GM03348 (cell line): Measurements from ENCODE around the gene ST3GAL3.
A peak's percentile ranks its signal among the peaks of the same experiment; 100 is the strongest.

Experiments used
- DNase-seq: peaks from one replicate; pipeline ENCODE4 v3.0.0; 2012; ENCODE audit warnings: low spot score

Gene ST3GAL3

DNA sequence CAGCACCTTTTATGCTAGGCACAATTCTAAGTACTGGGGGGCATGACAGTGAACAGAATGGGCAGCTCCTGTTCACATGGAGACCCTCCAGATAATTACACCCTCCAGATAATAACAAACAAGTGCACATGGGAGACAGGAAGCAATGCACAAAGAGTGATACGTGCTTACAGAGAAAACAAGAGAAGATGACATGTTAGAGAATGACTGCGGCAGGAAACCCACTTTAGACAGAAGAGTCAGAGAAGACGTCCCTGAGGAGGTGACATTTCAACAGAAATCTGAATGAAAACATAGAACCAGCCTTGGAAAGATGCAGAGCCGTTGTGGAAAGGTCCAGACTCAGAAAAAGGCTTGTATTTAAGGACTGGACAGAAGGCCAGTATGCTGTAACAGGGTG lies 171.5 kb downstream of the ST3GAL3 start:
- DNase-seq, result no peak

DNA sequence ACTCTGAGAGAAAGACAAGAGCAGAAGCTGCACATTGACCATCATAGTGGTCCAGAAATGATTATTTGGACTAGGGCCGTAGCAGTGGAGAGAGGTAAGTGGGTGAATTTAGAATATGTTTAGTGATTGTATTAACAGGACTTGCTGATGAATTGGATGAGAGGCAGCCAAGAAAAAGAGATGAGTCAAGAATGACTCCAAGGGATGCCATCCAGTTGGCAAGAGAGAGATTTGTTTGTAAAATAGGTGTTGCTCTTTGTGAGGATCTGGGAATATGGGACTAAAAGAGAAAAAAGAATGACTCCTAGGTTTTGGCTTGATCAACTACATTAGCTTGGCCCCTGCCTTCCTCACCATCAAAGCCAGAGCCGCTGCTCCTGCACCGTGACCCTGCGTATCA lies 172.1 kb downstream of the ST3GAL3 start:
- peak; percentile 62 for DNase-seq

DNA sequence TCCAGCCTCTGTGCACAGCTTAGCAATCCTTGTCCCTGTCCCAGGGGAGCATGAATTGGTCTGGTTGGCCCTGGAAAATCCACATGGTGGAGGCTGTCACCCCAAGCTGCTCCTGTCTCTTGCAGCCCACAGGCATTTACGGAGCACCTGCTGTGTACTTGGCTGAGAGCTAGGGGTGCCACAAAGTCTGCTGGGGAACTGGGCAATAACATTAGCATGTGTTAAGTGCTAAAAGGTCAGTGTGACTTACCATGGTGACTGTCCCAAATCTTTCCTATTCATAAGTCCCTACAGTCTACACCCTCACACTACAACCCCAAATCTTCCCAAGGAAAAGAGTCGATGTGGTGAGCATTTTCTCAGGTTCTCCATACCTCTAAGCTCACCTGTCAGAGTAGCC lies 172.7 kb downstream of the ST3GAL3 start:
- no peak for DNase-seq

DNA sequence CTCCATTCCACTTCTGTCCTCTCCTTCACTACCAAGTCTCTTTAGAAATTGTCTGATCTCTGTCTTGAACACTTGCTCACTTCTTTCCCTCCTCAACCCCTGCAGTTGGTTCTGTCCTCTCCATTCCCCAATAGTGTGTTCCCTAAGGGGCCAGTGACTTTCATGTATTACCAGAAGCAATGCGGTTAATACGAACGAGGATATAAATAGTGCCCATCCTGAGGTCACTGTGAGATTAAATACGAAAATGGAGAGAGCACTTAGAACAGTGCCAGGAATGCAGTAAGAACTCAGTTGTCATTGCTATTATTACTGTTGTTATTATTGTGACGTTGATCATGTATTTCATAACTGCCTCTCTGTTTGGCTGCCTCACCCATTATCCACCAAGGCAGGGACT lies 173.3 kb downstream of the ST3GAL3 start:
- DNase-seq, result no peak

DNA sequence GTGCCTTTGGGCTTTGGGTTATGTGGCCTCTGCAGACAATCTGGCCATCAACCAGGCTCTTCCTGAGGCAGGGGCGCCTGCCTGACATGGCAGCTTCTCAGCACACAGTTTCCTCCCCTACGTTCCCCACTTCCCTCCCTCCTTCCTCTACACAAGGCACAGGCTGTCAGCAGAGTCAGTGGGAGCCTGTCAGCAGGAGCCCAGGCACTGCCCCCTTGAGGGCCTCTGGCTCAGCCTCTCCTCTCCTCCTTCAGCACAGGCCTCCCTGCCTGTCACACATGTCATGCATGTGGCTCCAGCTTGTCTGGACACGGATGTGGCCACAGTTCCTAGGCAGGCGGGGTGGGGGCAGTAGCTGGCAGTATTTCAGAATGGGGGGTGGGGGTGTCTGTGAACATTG lies 174.1 kb downstream of the ST3GAL3 start:
- DNase-seq, result no peak

DNA sequence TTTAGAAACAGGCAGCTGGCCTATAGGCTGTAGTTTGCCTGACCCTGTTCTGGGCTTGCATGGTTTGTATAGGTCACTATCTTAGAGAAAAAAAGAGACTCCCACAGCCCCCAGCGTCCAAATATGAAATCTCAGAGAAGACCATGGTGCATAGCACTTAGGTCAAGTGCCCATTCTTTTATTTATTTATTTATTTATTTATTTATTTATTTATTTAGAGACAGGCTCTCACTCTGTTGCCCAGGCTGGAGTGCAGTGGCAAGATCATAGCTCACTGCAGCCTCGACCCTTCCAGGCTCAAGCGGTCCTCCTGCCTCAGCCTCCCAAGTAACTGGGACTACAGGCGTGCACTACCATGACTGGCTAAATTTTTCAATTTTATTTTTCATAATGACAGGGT lies 175.4 kb downstream of the ST3GAL3 start:
- no peak for DNase-seq

DNA sequence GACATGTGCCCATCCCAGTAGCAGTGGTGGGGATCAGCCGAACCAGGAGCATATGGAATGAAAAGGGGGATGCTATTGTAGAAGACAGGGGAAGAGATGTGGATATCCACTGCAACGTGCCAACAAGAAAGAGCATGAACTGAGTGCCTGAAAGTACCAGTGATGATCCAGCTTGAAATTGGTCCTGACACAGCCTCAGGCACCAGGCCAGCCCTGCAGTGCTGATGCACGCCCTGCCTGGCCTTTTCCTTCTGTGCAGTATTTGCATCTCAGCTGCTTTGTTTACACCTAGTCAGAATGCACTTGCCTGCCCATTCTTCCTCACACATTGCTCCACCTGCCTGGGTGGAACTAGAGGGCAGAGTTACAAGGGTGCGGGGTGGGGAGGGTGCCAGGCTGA lies 176.0 kb downstream of the ST3GAL3 start:
- no peak for DNase-seq

DNA sequence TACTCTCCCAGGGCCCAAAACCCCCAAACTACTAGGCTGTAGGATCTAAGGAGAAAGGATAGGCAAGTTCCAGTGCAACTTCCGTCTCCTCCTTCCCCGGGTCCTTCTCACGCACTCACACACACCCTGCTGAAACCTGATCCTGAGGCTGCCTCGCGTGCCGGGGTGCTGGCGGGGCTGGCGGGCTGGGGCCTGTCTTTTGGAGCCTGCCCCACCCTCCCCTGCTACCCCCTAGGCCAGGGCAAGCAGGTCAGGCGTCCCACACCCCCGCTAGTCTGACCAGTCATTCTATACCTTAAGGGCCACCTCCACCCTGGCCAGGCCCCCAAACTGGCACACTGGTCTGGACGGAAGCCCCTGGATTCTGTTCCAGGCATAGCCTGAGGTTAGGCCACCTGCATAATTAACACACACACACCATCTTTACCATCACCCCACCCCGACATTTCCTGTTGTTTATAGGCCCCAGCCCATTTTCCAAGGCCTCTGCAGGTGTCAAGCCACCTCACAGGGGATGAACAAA lies 178.0 kb downstream of the ST3GAL3 start:
- no peak for DNase-seq

DNA sequence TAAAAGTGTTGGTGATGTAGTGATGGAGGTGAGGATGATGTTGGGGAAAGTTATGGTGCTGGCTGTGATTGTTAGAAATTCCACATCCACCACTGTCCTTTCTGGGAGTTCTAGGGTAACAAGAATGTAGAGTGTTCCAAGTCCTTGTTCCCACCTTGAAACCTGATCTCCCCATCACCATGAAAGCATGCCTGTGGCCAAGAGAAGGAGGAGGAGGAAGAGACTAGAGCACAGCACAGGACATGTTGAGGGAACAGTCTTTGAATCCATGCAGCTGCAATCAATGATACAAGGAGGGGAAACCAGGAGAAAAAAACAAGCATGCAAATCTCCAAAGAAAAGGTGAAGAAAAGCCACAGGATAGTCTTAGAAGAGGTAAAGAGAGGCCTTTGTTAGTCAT lies 180.4 kb downstream of the ST3GAL3 start:
- no peak for DNase-seq

DNA sequence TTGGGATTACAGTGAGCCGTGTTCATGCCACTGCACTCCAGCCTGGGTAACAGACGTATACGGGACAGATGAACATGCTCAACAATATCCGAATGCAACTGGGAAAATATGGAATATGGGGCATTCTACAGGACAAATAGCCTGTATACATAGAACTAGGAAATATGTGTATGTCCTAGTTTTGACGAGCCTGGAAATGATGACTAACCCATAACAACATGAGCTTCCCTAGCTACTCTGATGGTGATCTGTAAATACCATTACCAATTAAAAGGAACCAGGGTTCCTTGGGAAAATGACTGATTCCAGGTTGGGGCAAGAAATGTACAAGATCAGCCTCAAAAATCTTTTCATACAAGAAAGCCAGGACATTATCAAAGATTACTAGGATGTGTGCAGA lies 183.5 kb downstream of the ST3GAL3 start:
- no peak for DNase-seq

DNA sequence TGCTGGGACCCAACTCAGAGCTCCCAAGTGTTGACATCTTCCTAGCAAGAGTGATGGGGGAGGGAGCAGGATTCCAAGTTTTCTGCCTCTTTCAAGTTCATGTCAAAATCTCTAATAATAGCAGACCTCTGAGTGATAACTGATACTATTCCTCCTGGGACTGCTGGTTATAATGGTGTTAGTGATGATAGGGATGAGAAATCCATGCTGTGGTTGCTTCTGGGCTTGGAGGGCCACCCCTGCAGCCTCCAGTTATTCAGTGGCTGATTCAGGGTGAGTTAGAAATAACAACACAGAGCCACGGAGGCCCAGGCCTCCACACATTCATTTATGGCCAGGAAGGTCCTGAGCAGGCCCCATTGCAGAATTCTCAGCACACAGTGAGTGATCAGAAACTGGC lies 185.7 kb downstream of the ST3GAL3 start:
- no peak for DNase-seq

DNA sequence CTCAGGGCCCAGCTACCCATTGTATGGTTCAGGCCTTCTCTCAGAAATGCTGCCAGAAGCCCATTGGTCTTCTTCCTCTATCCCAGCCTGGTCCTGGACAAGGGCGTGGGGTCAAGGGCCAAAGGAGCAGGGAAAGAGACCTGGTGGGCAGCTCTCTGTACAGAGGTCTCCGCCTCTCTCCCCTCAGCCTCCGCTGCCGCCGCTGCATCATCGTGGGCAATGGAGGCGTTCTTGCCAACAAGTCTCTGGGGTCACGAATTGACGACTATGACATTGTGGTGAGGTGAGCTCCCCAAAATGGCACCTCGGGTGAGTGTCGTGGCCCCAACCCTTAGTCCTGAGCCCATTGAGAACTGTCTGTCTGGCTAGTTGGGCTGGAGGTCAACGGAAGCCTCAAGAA lies 191.6 kb downstream of the ST3GAL3 start:
- no peak for DNase-seq

DNA sequence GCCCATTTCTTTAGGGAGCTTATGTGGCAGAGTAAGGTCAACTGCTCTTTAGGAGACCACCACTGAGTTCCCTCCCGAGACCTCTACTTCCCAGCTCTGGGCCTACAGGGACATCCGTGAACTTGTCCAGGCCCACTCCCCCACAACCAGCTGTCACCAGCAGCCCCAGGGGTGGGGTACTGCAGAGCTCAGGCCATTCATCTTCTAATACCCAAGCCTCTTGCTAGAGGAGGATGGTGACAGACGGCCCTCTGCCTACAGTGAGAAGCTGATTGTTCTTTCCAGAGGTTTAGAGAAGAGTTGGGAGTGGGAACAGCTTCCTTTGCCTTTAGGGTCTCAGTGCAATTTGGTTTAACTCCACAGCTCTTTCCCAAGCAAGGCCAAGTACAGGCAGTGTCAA lies 193.1 kb downstream of the ST3GAL3 start:
- no peak for DNase-seq

DNA sequence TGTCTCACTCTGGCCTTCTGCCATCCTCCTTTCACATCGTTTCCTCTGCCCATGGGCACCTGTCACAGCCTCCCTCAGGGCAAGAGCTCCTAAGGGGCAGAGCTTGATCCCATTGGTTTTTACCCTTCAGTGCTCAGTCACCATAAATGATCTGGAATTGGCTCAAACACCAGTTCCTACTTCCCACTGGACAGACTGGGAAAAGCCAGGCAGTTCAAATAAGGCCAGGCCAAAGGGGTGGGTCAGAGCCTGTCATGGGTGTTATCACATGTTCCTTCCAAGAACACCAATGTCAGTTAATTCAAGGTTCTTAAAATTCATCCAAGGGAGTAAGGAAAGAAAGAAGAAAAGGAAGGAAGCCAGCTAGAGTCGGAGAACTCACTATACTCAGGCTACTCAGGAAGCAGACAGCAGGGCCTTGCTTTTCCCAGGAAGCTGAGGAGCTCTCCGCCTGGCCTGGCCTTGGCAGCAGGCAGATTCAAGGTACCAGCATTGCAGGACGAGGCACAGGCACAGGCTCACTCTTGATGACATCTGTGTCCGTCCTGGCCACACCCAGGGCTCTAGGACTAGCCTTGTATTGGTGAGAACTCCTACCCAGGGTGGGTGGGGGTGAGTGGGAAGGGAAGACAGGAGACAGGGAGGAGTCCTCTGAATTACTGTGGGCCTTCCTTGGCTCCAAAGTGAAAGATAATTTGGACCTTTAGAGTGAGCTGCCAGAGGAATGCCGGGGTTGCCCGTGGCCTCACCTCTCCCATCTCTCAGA lies 194.0 kb downstream of the ST3GAL3 start:
- no peak for DNase-seq

DNA sequence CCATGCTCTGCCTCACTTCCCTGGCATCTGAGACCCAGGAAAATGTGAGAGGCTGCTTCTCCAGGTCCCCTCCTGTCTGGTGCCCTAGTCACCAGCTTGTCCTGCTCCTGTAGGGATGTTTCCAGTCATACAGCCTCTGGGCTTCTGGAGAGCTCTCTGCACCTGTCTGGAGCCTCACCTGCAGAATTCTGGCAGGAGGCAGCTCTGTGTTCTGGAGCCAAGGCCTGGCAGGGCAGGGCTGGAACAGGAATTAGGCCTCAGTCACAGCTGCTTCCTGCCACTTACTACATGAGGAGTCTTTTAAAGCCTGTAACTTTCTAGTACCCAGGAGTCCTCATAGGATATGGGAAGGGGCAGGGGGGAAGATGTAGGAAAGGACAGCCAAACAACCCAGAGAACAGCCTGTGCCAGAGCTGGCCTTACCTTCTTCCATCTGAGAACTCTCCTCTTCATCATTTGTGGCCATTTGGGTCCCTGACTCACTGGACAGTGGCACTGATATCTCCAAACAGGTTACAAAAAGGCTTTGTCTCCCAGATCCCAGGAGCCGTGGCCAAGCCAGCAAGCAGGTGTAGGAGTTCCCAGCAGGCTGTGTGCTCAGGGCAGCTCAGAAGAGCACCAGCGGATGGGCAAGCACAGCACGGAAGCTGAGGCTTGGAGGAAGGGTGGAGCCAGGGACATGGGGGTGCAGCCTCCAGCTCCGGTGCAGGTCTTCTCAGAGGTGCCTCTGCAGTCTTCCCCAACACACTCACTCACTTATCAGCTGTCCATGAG lies 194.9 kb downstream of the ST3GAL3 start:
- no peak for DNase-seq

DNA sequence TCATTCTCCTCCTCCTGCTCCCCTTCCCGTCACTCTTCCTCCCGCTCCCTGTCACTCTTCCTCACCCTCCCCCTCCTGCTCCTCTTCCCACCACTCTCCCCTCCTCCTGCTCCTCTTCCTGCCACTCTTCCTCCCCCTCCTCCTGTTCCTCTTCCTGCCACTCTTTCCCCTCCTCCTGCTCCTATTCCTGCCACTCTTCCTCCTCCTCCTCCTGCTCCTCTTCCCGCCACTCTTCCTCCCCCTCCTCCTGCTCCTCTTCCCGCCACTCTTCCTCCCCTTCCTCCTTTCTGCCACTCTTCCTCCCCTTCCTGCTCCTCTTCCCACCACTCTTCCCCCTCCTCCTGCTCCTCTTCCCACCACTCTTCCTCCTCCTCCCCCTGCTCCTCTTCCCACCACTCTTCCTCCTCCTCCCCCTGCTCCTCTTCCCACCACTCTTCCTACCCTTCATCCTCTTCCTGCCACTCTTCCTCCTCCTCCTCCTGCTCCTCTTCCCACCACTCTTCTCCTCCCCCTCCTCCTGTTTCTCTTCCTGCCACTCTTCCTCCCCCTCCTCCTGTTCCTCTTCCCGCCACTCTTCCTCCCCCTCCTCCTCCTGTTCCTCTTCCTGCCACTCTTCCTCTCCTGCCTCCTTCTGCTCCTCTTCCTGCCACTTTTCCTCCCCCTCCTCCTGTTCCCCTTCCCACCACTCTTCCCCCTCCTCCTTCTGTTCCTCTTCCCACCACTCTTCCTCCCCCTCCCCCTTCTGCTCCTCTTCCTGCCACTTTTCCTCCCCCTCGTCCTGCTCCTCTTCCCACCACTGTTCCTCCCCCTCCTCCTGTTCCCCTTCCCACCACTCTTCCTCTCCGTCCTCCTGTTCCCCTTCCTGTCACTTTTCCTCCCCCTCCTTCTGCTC lies 197.6 kb downstream of the ST3GAL3 start:
- DNase-seq, result no peak

DNA sequence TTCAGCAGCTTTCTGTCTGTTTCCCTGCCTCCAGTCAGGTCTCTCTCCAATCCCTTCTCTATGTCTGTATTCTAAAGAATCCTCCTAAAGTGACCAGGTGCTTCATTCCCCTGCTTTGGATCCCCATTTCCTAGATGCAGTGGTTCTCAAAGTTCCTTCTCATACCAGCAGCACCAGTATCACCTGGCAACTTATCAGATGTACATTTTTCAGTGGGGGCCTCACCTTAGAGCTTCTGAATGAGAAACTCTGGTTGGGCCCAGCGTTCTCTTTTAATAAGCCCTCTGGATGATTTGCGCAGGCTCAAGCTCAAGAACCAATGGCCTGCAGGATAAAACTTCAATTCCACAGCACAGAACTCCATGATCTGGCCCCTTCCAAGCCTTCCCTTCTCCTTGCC lies 200.9 kb downstream of the ST3GAL3 start:
- no peak for DNase-seq

DNA sequence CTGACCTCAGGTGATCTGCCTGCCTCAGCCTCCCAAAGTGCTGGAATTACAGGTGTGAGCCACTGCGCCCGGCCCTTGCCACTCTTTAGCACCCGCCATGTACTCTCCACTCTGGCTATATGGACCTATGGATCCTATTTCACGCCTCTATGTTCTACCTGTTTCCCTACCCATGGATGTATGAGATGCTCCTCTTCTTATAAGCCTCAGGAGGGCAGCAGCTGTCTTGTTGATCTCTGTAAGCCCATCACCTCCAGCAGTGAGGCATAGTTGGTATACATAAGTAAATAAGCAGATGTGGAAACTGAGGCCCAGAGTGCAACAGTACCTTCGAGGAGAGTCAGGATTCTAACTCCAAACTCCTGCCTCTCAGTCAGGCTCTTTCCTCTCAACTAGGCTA lies 201.5 kb downstream of the ST3GAL3 start:
- no peak for DNase-seq

DNA sequence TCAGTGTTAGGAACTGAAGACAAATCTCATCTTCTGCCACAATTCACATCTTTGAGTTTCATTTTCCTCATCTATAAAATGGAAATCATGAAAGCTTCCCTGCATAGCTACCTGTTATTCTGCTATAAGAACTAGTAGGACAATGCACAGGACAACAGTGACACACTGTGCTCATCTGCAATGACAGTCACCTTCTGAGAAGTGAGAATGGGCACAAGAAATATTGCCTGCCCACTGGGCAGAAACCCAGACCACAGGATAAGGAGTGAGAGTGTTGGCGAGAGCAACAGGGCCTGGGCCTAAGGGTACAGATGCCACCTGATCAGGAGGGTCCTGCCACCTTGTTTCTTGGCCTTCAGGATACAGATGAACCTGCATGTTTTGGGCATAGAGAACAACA lies 203.0 kb downstream of the ST3GAL3 start:
- DNase-seq, result no peak

DNA sequence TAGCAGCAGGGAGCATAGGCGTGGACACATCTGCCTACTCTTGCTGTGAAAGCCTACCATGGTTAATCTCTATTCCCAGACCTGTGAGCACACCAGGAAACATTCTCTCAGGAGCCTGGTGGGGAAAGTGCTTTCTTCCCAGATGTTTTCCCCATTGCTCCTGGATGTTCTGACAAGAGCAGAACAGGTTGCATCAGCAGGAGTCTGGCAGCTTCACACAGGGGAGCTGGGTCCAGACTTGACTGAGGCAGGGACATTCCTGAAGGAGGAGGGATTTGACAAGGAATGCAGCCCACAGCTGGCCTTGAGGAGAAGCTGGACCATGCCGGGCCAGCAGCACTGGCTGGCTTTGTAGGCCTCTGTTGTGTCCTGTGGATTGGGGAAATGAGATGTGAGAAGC lies 205.3 kb downstream of the ST3GAL3 start:
- DNase-seq, result peak; percentile 87

DNA sequence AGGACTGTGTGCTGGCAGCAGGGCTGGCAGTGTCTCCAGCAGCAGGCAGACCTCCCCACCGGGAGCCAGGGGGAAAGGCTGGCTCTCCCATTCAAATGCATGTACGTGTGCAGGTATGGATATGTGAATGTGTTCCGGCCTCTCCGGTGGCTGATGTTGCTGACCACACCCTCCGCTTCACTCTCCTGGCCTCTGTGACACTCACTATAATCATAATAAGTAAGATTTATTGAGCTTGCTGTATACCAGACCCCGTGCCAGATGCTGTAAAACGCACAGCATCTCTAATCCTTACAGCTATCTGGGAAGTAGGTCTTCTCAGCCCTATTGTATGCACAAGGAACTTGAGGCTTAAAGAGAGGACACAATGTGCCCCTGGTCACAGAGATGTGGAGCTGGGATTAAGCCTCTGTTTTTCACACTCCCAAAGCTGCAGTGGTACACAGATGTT lies 205.7 kb downstream of the ST3GAL3 start:
- no peak for DNase-seq

DNA sequence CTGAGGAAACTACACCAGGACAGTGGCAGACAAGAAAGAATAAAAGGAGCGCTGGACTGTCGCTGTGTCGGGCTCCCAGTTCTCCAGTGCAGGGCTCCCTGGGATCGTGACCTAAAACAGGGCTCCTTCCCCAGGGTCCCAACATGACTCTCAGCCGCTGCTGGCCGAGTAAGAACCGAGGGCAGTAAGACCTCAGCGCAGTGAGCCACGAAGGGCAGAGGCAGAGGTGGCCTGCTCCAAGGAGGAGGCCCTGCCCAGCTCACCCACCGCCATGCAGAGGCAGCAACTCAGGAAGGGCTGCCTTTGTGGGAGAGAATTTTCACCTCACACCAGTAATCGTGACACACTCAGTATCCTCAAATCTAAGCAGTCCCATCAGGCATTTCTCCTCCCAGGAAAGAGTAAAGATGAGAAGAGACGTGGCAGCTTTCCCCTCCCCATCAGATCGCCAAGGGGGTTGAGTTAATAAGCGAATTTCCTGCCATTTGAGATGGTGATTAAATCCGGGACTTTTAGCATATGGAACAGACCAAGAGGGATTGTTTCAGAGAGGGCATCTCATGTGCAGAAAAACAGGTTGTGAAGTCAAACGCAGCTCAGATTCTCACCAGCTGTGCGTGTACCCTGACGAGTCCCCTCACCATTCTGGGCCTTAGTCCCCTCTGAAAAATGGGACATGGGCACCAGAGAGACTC lies 206.5 kb downstream of the ST3GAL3 start:
- DNase-seq, result no peak
